KOPT-K1 (cell line): ENCODE data around the gene IMMT.
A peak's percentile ranks its signal among the peaks of the same experiment; 100 is the strongest.

Experiments
- H3K27ac ChIP-seq: fragments of 200-600 bp; sonication (generic); 2 replicates; pipeline ENCODE4 v1.5.1; 2016; ENCODE audit warnings: antibody characterized with exemption, mild to moderate bottlenecking, low read depth, low read length; ENCODE audit not compliant: poor library complexity, severe bottlenecking
- H3K36me3 ChIP-seq: fragments of 200-600 bp; sonication (generic); 2 replicates; pipeline ENCODE4 v1.5.1; 2017; ENCODE audit warnings: antibody characterized with exemption, mild to moderate bottlenecking, low read length, moderate library complexity; ENCODE audit not compliant: insufficient read depth
- H3K9me3 ChIP-seq: fragments of 200-600 bp; sonication (generic); 2 replicates; pipeline ENCODE4 v1.5.1; 2017; ENCODE audit warnings: antibody characterized with exemption, low read length, mild to moderate bottlenecking; ENCODE audit not compliant: insufficient read depth, poor library complexity, severe bottlenecking

IMMT gene

DNA sequence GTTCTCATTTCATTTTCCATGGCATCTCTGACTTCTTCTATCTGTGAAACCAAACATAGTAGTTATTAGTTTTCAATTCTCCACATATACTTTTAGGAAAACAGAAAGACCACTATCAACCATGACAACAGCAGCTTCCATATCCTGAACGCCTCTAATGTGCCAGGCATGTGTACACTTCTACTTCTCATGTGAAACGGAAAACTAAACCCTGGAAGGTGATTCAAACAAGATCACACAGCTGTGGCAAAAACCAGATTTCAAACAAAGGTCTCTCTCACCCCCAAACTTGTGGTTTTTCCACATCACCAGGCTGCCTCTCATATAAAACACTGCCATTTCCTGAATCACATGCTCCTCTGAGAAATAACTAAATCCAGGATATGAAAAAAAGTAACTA is 47.5 kb downstream of the IMMT start:
- Histone ChIP-seq H3K27ac (no peak overlapping the region), H3K36me3 (peaks cover 100% of the 10 kb centered on the region), H3K9me3 (no peaks in the 10 kb centered on the region)

- Histone ChIP-seq H3K9me3 (no peaks in the 10 kb centered on the region), H3K36me3 (peaks cover 99% of the 10 kb centered on the region), H3K27ac (no peak overlapping the region)
Observed at GRCh38 chr2:86143926-86144685, 51.2 kb downstream of the IMMT start.

DNA sequence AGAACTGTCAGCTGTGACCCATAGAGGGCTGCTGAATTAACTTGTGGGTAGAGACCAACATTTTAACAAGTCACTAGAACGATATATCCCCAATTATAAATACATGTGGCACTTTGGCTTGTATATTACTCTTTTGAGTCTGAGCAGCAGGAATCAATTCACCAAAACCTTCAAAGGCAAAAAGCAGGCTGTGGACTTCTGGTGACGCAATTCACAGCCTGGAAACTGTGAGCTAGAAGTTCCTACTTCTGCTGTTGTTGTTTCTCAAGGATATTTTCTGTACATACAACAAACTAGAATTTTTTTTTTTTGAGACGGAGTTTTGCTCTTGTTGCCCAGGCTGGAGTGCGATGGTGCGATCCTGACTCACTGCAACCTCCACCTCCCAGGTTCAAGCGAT is 52.0 kb downstream of the IMMT start:
- peaks cover 99% of the 10 kb centered on the region for H3K36me3 ChIP-seq
- H3K9me3 ChIP-seq: no peaks in the 10 kb centered on the region
- H3K27ac ChIP-seq: no peak overlapping the region

DNA sequence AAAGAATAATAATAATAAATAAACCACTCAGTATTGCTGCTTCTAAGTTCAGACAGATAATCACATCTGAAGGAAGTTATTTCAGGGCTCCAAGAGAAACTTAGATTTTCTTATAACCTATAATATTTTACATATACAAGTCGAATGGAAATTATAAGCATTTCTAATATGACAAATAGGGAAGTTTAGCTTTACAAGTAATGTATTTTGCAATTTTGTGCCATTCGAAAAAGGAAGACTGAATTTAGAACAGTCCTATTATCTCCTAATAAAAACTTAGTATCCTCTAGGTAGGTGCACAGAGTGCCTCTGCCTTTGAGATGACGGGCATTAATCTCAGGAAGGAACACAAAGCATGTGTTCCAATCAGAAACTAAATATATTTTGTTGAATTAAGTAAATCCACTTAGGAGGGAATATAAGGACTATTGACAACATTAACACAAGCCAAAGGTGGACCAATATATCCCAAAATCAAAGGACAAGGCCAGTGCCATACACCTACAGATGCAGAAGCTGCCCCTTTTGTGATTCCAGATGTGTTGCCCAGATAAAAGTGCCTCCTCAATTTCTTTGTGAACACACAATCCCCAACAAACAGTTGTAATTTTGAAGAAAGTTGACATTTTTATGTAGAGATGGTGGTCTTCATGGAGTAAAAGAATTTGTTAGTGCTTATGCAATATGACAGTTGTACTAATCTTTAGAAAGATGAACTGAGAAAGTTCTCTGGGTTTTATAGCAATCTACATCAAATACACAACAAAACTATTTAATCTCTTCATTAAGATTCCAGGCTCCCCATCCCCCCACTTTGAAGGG is 52.6 kb downstream of the IMMT start:
- Histone ChIP-seq H3K36me3 (peaks cover 99% of the 10 kb centered on the region), H3K9me3 (no peaks in the 10 kb centered on the region), H3K27ac (no peak overlapping the region)

DNA sequence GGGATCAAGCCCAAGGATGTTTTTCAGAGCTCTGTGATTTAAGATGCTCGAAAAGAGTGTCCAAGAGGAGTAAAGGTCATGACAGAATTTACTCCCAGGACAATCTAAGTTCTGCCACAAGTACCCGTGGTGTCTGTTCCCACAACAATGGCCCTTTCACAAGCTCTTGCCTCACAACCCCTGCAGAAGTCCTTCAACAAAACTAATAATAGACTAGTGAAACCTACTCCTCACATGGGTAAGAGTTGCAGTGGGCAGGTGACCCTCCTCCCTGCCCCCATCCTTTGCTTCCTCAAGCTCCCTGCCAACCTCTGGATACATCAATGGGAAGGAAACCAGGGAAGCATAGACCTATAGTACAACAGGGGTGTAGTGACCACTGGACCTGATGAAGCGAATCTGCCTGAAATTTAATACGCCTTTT is 54.3 kb downstream of the IMMT start:
- H3K27ac ChIP-seq: no peak overlapping the region
- H3K36me3 ChIP-seq: peaks cover 99% of the 10 kb centered on the region
- H3K9me3 ChIP-seq: no peaks in the 10 kb centered on the region

DNA sequence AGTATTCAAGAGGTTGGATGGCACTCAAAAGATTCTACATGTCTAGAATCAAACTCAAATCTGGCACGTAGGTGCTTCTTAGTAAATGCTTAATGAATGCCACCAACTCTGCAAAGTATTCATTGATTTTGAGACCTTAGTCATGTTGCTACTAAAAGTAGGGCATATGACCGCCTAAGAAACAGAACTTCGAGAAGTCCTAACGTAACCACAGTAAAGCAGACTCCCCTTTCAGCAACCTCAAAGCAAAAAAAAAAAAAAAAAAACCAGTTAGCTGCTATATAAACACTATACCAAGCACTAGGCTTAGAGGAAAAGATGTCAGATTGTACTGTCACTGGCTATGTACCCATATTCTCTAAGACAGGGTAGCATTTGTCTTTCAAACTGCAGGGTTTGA is 55.3 kb downstream of the IMMT start:
- H3K36me3 ChIP-seq: peaks cover 99% of the 10 kb centered on the region
- no peaks in the 10 kb centered on the region for H3K9me3 ChIP-seq
- no peak overlapping the region for H3K27ac ChIP-seq

DNA sequence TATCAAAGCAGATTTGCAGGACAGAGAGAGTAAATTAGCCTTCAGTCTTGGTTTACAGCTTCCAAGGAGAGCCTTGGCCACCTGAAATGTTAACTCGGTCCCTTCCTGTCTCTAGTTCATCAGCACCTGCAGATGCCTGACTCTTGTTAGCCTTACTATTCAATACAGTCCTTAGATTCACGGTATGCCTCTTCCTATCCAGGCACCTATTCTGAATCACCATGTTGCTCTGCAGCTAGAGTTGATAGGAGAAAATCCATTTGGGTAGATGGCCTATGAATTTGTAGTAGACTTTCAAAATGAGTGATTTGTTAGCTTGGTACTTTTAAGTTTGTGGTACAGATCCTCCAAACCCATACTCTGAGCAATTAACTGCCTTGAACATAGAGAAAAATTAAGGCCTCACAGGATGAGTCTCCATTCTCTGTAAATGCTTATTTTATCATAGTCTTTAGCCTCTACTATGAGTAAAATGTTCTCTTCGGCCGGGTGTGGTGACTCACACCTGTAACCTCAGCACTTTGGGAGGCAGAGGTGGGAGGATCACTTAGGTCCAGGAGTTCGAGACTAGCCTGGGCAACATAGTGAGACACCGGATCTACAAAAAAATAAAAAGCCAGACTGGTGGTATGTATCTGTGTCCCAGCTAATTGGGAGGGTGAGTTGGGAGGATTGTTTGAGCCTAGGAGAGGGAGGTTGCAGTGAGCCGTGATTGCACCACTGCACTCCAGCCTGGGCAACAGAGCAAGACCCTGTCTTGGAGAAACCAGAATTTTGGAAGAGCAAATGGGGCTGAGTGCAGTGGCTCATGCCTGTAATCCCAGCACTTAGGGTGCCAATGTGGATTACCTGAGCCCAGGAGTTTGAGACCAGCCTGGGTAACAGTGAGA is 56.3 kb downstream of the IMMT start:
- Histone ChIP-seq H3K36me3 (peaks cover 99% of the 10 kb centered on the region), H3K27ac (no peak overlapping the region), H3K9me3 (no peaks in the 10 kb centered on the region)

- no peak overlapping the region for H3K27ac ChIP-seq
- peaks cover 100% of the 10 kb centered on the region for H3K36me3 ChIP-seq
- H3K9me3 ChIP-seq: no peaks in the 10 kb centered on the region
Observed at GRCh38 chr2:86136141-86136540, 59.1 kb downstream of the IMMT start.

DNA sequence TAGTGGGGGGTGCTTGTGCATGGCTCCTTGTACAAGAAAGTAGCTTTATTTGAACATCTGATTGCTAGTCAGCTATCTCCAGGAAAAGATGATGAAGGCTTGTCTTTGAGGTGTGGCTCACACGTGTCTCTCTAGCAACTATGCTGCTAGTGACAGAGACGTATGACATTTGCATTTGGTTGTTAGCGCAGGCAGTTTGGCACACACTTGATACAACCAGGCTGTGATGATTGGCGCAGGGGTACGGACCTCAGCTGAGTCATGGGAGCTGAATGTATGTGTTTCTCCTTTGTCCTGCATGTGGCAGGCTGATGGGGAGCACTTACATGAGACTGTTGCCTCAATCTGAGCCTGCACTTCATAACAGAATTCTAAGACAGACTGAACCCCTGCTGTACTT is 59.6 kb downstream of the IMMT start:
- H3K27ac ChIP-seq: no peak overlapping the region
- peaks cover 100% of the 10 kb centered on the region for H3K36me3 ChIP-seq
- no peaks in the 10 kb centered on the region for H3K9me3 ChIP-seq

GRCh38 chr2:86134709-86135108 is 60.6 kb downstream of the IMMT start:
- H3K27ac ChIP-seq: no peak overlapping the region
- H3K9me3 ChIP-seq: no peaks in the 10 kb centered on the region
- peaks cover 100% of the 10 kb centered on the region for H3K36me3 ChIP-seq

- H3K36me3 ChIP-seq: peaks cover 100% of the 10 kb centered on the region
- H3K27ac ChIP-seq: no peak overlapping the region
- no peaks in the 10 kb centered on the region for H3K9me3 ChIP-seq
Observed at GRCh38 chr2:86124683-86125082, 70.6 kb downstream of the IMMT start.

DNA sequence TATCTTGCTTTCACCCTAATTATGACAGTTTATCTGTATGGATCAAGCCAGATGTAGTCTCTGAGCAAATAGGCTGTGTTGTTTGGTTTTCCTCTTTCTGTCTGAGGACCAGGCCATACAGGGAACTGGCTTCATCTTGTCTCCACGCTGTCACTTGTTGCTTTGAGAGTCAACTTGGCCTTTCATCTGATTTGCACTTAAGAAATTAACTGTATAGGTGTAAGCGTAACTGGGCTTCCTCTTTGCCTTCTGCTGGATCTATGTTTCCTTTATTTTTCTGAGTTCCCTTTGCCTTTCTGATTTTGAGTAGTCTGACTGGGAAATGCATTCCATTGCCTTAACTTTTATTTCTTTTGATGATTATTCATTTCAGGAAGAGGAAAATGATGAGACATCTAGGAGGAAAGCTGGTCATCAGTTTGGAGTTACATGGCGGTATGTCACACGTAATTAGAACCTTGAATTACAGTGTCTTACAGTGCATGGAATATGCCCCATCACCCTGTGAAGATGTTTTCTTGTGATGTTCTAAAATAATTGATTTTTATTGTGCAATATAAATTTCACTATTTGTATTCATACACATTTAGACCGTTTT is 71.8 kb downstream of the IMMT start:
- Histone ChIP-seq H3K36me3 (peaks cover 100% of the 10 kb centered on the region), H3K9me3 (no peaks in the 10 kb centered on the region), H3K27ac (no peak overlapping the region)

DNA sequence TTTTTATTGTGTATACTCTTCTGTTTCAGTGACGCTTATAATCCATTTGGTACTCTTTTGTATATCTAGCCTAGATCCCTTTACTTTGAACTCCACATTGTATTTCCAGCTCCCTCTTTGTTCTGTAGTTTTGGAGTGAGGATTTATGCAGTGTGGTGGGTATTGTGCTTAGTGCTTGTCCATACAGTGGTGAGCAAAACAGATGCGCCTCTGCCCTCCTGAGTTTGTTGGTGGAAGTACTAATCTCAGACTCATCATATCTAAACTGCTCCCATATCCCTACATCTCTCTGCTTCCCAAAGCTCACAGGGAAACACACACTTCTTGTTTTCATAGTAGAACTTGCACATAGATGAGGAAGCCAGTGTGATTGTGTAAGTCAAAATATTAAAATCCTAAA is 77.1 kb downstream of the IMMT start:
- peaks cover 100% of the 10 kb centered on the region for H3K36me3 ChIP-seq
- H3K27ac ChIP-seq: no peak overlapping the region
- no peaks in the 10 kb centered on the region for H3K9me3 ChIP-seq

- H3K9me3 ChIP-seq: no peaks in the 10 kb centered on the region
- H3K36me3 ChIP-seq: peaks cover 63% of the 10 kb centered on the region
- peak overlapping the region; percentile 86 for H3K27ac ChIP-seq
Observed at GRCh38 chr2:86107031-86107430, 88.2 kb downstream of the IMMT start.
